Gastrocnemius medialis (tissue), 4 donors: ENCODE measurements around the gene MLX.

Experiments
- CTCF ChIP-seq, 5 experiments: fragments of 450-650 bp in 3 of 5; fragments of 200-600 bp in 2 of 5; sonication (generic) in 2 of 5; IDR thresholded peaks in 4 of 5; conservative IDR thresholded peaks in 1 of 5; 1 replicate in 4 of 5; 2 replicates in 1 of 5; pipeline ENCODE4 v1.5.1; 2016 to 2019; ENCODE audit warnings: antibody characterized with exemption in 5 of 5, mild to moderate bottlenecking in 3 of 5, moderate library complexity in 3 of 5
- POLR2A ChIP-seq, 2 donors: fragments of 450-650 bp; IDR thresholded peaks; one replicate each; pipeline ENCODE4 v1.6.1; 2017; ENCODE audit warnings: antibody characterized with exemption in 2 of 2, mild to moderate bottlenecking in 2 of 2, moderate library complexity in 2 of 2

GRCh38 chr17:42520540-42520951, 46.4 kb upstream of the MLX start:
- TF ChIP-seq POLR2A (IDR thresholded peaks at IDR 0.05) (no peak), CTCF (IDR thresholded peaks at IDR 0.05 in 4 of 5, conservative IDR thresholded peaks at IDR 0.05 in 1 of 5) (no peak)
